Breast epithelium (tissue), 3 donors: ENCODE measurements around the gene PTRH2.

Experiments
- POLR2A ChIP-seq: fragments of 450-650 bp; IDR thresholded peaks from one replicate; pipeline ENCODE4 v1.6.1; 2016; ENCODE audit warnings: antibody characterized with exemption, mild to moderate bottlenecking, moderate library complexity
- POLR2AphosphoS5 ChIP-seq, 3 donors: sonication (generic); formaldehyde crosslinking; IDR thresholded peaks; one replicate each; pipeline ENCODE4 v1.6.1; 2017; ENCODE audit warnings: antibody characterized with exemption in 3 of 3
- TF ChIP-seq, protein P1 (sequence below), 3 donors: fragments of 450-650 bp; IDR thresholded peaks; one replicate each; pipeline ENCODE4 v1.5.1; 2016 to 2017; ENCODE audit warnings: antibody characterized with exemption in 3 of 3, mild to moderate bottlenecking in 3 of 3, moderate library complexity in 3 of 3

DNA sequence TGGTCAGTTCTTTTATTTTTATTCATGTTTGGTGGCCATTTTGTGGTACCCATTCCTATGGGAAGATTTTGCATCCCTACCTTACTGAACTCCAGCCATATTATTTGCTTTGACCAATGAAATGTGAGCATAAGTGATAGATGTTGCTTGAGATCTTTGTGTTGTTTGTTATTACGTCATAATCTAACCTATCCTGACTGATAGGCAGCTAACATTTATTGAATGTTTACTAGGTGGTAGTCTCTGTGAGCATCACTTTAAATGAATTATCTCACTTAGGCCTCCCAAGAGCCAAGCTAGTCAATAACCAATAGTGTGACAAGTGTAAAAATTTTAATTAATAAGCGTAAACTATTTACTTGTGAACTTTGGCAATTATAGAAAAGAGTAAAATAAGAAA, 37.8 kb upstream of the PTRH2 start:
- TF ChIP-seq POLR2A (no peak), POLR2AphosphoS5 (IDR thresholded peaks at IDR 0.05) (no peak)
- TF ChIP-seq, protein P1, sequence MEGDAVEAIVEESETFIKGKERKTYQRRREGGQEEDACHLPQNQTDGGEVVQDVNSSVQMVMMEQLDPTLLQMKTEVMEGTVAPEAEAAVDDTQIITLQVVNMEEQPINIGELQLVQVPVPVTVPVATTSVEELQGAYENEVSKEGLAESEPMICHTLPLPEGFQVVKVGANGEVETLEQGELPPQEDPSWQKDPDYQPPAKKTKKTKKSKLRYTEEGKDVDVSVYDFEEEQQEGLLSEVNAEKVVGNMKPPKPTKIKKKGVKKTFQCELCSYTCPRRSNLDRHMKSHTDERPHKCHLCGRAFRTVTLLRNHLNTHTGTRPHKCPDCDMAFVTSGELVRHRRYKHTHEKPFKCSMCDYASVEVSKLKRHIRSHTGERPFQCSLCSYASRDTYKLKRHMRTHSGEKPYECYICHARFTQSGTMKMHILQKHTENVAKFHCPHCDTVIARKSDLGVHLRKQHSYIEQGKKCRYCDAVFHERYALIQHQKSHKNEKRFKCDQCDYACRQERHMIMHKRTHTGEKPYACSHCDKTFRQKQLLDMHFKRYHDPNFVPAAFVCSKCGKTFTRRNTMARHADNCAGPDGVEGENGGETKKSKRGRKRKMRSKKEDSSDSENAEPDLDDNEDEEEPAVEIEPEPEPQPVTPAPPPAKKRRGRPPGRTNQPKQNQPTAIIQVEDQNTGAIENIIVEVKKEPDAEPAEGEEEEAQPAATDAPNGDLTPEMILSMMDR (IDR thresholded peaks at IDR 0.05), result no peak
